Skeletal muscle cell (primary cell): Measurements from ENCODE around the gene NCK2.

Experiments
- DNase-seq: peaks from one replicate; pipeline ENCODE4 v3.0.0-alpha.2; 2010; ENCODE audit warnings: low read depth
- H3K4me3 ChIP-seq: 2 replicates; pipeline ENCODE4 v1.5.1; 2011; ENCODE audit warnings: low read depth, mild to moderate bottlenecking, control low read depth, low read length, moderate library complexity

Gene NCK2

GRCh38 chr2:105733875-105734274 is 10.8 kb upstream of the NCK2 start:
- H3K4me3 ChIP-seq: no peak overlapping the region
- no peak for DNase-seq

- peak; percentile 36 for DNase-seq
- no peak overlapping the region for H3K4me3 ChIP-seq
These were observed 9.8 kb upstream of the NCK2 start for GRCh38 chr2:105734762-105735538.

DNA sequence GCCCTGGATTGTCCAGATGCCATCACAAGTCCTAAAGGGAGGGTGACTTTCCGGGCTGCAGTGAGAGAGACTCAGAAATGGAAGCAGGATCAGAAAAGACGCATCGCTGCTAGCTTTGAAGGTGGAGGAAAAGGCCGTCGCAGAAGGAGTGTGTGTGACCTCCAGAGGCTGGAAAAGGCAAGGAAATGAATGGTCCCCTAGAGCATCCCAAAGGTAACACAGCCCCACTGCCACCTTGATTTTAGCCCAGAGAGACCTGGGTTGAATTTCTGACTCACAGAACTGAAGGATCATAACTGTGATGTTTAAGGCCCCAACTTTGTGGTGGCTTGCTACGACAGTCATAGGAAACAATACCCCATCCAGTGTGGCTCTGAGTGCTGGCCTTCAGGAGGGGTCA is 8.6 kb upstream of the NCK2 start:
- no peak overlapping the region for H3K4me3 ChIP-seq
- DNase-seq: no peak

DNA sequence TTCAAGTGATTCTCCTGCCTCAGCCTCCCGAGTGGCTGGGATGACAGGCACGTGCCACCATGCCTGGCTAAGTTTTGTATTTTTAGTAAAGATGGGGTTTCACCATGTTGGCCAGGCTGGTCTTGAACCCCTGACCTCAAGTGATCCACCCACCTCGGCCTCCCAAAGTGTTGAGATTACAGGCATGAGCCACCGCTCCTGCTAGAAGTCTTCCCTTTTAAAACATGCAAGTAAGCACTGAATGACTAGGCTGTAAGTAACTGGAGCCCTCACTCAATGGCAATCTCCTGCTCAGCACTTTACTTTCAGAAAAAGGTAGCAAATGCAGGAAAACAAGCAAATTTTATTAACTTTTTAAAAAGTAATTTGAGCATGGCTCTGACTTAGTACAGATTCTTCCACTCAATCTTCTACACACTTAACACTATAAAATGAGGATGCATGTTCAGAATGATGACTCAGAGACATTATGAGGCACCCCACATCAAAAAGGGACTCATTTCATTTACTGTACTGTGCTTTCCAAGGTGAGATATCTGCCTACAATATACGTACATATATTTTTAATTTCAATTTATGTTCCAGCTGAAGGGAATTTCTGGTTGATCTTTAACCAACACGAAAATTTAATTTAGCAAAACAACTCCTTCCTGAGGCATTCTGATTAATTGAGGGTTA is 6.6 kb upstream of the NCK2 start:
- no peak for DNase-seq
- no peak overlapping the region for H3K4me3 ChIP-seq

- DNase-seq: no peak
- H3K4me3 ChIP-seq: no peak overlapping the region
These were observed 6.0 kb upstream of the NCK2 start for GRCh38 chr2:105738658-105739241.

DNA sequence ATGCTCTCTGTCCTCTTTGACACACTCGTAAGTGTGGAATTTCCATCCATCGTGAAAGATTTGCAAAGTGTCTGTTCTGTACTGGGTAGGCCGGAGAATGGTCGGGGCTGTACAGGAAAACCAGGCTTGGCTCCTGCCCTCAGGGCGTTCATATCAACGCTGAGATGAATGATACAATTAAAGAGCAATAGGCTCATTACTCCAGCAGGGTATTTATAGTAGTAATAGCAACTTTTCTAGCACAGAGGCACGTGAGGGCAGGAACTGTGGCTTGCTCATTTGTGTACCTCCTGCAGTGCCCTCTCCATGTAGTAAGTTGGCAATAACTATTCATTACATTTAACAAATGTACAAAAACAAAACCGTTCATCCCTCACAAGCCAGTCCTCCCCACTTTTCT is 5.3 kb upstream of the NCK2 start:
- H3K4me3 ChIP-seq: no peak overlapping the region
- DNase-seq: no peak

GRCh38 chr2:105739944-105740530 is 4.7 kb upstream of the NCK2 start:
- H3K4me3 ChIP-seq: no peak overlapping the region
- DNase-seq: no peak

- DNase-seq: no peak
- no peak overlapping the region for H3K4me3 ChIP-seq
These were observed 3.5 kb upstream of the NCK2 start for GRCh38 chr2:105741174-105741573.

- DNase-seq: no peak
- H3K4me3 ChIP-seq: no peak overlapping the region
These were observed 3.1 kb upstream of the NCK2 start for GRCh38 chr2:105741617-105742016.

- H3K4me3 ChIP-seq: peak overlapping the region; percentile 52
- no peak for DNase-seq
These were observed 412 bp upstream of the NCK2 start for GRCh38 chr2:105744091-105744908.

DNA sequence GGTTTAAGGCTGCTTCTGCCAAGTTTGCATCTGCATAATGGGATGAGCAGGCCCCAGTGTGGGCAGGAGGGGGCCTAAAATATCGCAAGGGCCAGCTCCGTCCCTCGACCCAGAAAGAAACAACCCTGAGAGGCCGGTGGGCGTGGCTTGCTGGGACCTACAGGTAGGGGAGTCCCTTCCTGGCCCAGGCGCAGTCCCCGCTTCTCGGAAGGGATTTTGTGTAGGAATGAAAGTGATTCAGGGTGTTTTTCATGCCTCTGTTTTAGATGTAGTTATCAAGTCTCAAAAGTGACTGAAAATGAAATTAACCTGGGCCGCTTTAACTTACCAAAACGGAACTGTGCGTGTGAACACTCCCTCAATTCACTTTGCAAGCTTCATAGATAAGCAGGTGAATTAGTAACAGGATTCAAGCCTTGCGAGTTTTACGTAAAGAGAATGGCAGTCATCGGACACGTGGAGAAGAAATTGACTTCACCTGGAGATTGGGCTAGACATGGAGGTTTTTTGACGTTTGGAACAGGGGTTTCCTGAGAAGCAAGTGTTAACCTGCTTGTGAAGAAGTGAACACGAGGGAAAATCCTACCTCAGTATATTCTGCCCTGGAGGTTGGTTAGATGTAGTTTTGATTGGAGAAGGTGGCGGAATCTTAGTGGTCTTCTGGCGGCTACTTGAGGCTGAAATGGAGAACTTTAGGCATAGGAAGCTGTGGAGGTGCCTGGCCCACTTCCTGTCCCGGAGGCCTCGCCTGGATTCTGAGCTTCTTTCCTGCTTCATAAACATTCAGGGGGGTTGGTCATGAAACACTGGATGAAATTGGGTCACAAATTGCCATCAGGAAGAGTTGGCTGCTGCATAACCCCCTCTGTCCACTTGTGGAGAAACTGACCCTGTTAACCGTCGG is 1.7 kb downstream of the NCK2 start:
- peak overlapping the region; percentile 64 for H3K4me3 ChIP-seq
- DNase-seq: no peak

DNA sequence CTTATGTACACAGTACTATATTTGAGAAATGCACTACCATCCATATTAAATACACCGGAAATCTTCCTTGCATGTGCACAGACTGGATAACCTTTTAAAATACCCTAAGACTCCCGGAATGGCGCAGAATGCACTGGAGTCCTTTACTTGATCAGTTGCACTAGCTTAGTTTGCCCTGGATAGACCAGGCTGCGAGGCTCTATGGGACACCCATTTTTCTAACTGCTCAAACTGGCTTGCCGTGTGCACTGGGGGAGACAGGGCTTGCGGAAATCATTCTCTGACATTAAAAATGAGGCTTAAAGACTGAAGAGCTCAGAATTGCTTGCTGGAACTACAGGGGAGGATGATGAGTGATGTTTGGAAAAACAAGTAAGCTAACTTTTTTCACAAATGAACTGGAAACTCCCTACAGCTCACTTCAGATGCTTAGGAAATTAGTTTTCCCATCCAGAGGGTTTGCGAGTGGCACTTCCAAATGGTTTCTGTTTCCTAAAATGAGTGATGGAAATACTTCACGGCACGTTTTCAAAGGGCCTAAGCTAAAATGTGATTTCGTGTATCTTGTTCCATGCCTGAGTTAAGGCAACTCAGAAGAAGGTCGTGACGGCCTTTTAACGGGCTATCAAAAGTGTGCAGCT is 2.7 kb downstream of the NCK2 start:
- no peak for DNase-seq
- H3K4me3 ChIP-seq: no peak overlapping the region

- no peak overlapping the region for H3K4me3 ChIP-seq
- DNase-seq: no peak
These were observed 3.3 kb downstream of the NCK2 start for GRCh38 chr2:105747991-105748390.

GRCh38 chr2:105748566-105748965 is 3.9 kb downstream of the NCK2 start:
- no peak overlapping the region for H3K4me3 ChIP-seq

DNA sequence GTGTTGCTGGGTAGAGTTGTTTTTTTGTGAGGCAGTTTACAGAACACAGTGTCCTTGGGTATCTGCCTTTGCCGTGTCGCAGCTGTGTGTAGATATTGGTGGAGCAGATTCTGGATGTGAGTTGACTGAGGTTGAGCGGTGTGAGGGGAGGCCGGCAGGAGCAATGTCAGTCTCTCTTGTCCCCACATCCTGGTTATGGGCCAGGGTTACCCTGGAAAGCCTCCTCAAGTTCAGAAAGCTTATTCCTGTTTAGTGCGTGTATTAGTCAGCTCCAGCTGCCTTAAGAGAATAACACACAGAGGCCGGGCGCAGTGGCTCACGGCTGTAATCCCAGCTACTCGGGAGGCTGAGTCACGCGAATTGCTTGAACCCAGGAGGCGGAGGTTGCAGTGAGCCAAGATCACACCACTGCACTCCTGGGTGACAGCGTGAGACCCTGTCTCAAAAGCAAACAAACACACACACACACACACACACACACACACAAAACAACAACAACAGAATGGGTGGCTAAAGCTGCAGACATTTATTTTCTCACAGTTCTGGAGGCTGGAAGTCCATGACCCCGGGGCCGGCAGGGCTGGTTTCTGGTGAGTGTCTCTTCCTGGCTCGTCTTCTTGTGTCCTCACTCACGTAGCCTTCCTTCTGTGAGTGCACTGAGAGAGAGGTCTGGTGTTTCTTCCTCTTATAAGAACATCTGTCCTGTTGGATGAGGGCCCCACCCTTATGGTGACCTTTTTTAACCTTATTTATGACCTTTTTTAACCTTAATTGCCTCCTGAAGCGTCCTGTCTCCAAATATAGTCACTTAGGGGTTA is 5.1 kb downstream of the NCK2 start:
- H3K4me3 ChIP-seq: no peak overlapping the region
- DNase-seq: no peak

More at GRCh38 chr2:105748566-105748965, 3.9 kb downstream of the NCK2 start:
- no peak for DNase-seq

DNA sequence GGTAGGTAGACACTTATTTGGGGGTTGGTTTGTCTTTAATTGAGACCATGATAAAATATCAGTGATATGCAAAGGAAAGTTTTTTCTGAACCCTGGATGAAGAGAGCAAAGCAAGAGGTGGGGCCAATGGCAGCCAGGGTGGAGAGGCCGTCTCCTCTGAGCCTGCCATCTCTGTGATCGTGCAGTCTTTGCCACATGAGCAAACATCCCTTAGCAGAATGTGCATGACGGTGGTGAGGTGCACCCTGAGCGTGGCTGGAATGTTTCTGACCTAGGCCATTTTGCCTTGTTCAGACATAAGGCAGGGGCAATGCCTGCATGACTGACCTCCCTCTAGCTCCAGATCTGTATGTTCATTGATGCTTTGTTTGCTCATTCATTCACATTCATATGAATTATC is 6.0 kb downstream of the NCK2 start:
- DNase-seq: no peak
- no peak overlapping the region for H3K4me3 ChIP-seq

DNA sequence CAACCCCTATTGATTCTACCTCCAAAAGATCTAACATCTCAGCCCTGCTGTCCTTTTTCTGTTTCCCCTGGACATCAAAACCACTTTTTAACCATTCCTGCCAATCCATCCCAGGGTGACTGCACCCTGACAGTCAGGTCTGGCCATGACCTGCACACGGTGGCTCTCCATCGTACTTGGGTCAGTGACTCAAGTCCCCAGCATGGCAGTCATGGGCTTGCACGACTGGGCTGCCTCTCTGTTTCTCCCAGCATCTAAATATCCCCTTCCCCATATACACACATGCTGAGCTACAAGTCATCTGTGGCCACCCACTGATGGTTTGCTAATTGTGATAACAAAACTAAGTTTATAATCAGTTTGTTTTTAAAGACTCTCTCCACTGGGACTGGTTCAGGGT is 6.6 kb downstream of the NCK2 start:
- DNase-seq: no peak
- H3K4me3 ChIP-seq: no peak overlapping the region
